COLO668 (cell line): ENCODE measurements around the gene GFRA4.

ENCODE experiments used
- DNase-seq: peaks from one replicate; lab custom pipeline; 2025; ENCODE audit not compliant: unreplicated experiment; lab: John Stamatoyannopoulos, UW

The GFRA4 gene

DNA sequence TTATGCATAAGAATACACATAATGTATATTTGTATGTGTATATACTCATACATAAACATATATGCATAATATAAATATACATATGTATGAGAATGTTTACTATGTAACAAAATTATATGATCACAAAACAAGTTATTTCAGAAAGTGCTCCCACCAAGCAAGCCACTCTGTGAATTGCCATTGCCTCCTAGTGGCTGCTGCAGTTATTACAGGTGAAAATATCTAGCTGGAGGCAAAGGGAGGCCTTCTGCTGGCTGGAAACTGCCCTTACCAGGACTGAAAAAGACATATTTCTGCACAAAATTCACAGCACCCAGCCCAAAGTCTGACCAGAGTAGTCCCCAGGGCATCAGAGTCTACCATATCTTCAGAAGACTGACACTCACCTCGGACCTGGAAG lies 33.0 kb upstream of the GFRA4 start:
- DNase-seq = no peak

DNA sequence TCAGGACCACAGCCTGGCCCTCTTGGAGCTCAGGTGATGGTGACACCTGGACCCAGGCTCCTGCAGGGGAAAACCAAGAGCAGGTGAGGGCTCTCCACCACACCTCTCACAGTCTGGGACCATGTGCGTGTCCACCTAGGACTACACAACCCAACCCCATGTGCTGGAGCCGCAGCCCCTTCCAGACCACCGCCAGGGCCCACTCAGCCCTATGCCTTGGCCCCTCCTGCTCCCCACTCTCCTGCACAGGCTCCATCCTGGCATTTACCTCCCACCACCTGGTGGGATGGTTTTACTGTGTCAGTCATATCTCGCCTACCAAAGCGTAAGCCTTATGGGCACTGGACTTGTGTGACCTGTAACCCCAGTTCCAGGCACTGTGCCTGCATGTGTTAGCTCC lies 31.7 kb upstream of the GFRA4 start:
- no peak for DNase-seq

DNA sequence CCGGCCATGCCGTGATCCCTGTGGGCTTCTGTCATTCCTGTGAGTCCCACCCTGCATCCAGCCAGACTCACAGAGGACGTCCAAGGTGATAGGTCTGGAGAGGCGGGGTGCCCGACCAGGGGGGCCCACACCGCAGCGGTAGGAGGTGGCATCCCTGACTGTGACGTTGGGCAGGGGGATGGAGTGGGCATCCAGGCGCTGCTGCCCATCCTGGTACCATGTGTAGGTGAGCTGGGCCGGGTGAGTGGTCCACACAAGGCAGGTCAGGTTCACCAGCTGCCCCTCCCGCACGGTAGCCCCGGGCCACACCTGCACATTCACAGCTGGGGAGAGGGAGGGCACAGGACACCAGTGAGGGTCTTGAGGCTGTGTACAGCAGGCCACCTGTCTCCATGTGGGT lies 30.2 kb upstream of the GFRA4 start:
- DNase-seq = no peak

DNA sequence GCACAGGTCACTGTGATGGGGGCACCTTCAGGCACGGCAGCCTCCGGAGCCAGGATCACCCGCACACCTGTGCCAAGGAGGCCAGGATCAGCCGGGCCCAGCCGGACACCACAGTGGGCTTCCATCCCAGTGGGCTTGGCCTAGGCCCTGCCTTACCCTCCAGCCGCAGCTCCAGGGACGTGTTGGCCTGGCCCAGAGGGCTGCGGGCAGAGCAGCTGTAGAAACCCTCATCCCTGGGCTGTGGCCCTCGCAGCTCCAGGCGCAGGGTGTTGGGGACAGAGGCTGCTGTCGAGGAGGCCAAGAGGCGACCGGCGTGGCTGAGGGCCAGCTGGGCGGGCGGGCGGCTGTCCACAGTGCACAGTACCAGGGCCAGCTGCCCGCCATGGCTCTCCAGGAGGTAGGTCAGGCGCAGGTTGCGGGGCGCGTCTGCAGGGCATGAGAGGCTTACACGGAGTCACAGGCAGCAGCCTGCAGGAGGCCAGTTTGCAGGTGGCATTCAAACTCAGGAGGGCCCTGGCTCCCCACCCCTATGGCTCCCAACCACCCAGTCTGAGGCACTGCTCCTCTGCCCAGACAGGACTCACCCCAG lies 29.6 kb upstream of the GFRA4 start:
- no peak for DNase-seq

DNA sequence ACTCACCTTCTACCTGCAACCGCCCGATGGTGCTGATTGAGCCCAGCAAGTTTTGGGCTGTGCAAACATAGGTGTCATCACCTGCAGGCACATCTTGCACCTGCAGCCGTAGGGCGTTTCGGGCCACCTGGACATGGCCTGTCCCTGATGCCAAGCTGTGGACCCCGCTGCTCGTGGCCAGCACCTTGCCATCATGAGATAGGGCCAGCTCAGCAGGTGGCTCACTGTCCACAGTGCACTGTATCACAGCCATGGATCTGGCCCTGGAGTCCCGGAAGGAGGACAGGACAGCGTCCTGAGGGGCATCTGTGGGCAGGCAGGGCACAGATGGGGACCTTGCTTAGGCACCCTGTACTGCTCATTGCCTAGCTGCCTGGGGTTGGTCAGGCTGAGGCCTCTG lies 28.7 kb upstream of the GFRA4 start:
- no peak for DNase-seq

DNA sequence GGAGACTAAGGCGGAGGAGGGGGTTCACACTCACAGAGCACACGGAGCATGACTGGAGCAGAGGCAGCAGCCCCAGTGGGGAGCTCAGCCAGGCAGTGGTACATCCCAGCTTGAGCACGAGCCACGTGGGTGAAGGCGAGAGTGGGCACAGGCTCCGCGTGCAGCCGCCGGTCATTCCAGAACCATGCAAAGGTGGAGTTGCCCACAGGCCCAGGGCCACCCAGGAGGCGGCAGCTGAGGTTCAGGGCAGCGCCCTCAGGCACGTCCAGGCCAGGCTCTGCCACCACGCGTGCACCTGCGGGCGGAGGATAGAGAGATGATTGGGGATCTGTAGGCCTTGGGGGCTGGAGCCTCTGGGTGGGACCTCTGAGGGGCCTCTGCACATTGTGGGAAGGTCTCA lies 28.1 kb upstream of the GFRA4 start:
- DNase-seq = no peak

DNA sequence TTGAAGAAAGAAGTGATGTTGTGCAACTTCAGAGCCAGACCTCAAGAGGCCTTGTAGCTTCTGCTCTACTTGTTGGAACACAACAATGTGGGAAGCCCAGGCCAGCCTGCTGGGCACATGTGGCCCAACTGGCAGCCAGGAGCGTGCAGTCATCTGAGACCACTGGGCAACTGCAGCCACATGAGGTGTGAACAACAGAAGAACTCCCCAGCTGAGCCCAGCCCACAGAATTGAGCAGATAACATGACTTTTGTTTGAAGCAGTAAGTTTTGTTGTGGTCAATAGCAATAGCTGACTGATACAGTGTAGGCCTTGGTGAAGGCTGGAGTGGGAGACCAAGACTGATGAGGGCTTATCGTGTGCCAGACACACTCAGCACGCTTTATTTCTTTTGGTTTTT lies 27.2 kb upstream of the GFRA4 start:
- no peak for DNase-seq

DNA sequence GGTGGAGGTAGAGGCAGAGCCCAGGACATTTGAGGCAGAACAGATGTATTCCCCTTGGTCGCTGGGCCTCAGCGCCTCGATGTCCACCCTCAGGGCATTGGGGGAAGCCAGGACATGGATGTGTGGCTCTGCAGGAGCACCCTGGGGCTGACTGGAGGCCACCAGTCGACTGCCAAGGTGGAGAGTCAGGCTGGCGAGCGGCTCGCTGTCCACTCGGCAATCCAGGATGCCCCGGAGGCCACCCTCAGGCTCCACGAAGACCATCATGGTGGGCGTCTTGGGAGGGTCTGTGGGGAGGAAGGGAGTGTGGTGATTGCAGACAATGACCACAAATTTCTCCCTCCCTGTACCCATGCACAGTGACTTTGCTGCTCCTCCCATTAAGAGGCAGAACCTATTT lies 26.8 kb upstream of the GFRA4 start:
- no peak for DNase-seq

DNA sequence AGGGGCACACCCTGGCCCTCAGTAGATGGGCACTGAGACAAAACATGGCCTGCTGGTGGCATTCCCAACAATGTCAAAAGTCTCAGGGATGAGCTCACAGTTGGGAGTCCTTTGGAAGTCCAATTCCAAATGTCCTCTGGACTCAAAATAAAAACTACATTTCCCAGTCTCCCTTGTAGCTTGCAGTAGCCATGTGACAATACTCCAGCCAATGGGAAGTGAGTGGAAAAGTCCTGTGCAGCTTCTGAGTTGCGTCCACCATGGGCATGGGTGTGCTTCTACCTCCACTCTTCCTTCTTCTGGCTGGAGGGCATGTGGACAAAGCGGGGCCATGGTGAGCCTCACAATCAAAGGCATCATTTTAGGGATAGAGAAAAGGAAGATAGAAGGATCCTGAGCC lies 24.5 kb upstream of the GFRA4 start:
- no peak for DNase-seq

DNA sequence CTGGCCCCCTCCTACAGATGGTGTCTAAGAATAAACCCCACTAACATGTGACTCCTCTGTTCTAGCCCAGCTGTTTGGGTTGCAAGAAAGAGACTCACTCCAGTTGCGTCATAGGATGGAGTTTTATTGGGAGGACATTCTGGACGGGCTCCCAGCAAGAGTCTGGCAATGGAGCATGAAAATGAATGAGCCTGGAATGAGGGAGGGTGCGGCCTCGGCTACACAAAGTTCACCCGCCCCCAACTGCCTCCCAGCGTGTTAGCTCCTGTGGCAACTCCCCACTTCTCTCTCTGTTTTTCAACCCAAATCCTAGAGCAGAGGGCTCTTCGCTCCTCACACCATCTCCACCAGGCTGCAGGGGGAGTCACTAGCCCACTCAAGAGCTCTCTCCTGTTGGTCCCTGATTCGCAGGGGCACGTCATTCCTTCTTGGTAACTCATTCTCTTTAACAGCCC lies 23.7 kb upstream of the GFRA4 start:
- DNase-seq = no peak

DNA sequence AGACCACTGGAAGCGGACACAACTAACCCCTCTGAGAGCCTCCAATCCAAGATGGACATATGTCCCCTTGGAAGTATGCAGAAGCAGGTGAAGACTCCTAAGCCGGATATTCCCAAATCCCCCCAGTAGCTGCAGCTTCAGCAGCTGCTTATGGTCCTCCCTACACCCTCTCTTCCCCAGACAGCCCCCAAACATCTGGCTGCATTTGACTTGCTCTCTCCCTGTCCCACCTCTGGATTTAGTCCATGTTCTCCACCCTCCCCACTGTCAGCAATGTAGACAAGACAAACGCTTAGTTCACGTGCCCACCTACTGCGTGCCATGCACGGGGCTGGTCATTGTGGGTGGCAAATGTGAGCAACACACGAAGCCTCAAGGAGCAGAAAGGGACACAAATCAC lies 23.2 kb upstream of the GFRA4 start:
- no peak for DNase-seq

DNA sequence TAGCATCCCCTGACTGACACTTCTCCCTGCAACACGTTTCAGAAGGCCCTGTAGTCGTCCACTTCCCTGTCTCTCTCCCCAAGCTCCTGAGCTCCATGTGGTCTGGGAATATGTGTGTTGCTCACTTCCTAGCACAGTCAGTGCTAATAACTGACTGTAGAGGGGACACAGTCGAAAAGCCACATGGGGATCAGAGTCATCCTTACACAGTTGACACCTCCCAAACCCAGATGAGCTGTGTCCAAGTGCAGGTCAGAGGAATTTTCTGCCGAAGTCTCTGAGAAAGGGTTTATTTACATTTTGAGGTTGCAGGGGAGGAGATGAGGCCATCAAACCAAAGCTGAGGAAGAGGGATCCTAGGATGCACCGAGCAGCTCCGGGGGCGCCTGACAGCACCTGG lies 22.1 kb upstream of the GFRA4 start:
- DNase-seq = no peak

DNA sequence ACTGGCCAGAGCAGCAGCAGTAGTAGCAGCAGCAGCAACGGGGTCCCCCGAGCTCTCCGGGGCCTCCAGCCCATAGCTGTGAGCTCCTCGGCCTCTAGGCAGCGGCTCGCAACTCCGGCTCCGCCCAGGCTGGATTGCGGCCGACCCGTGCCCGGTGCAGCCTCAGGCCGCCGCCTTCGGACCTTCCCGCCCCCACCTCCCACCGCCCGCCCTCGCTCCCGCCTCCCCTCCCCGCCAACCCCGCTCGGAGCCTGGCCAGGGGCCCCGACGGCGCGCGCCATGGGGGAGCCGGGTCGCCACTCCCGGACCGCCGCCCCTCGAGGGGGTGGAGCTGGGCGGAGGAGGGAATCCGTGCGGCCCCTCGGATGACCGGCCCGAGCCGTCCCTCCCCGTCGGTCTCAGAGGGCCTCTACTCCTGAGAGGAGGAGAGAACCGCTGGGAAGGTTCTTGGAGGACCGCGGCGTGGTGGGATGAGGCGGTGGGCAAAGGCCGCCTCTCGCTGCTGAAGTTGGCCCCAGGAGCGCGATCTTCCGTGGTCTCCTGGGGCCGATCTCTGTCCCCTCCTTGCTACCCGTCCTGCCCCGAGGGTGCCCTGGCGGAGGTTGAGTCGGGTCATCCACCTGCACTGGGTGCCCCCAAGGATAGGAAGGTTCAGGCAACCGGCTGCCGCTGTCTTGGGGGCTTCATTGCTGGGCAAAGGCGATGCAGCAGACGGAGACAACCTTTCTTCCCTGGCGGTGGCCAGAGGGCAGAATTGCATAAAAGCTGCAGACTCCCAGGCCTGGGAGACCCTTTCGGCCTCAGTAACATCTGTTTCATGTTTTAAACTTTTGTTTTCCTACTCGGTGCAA lies 19.0 kb upstream of the GFRA4 start, which contains the start of gene ADAM33:
TSS of gene ADAM33 (minus strand) at position 80 of the 851 bp plus-strand sequence. CDS start at position 74, 6 bp downstream.
- no peak for DNase-seq

DNA sequence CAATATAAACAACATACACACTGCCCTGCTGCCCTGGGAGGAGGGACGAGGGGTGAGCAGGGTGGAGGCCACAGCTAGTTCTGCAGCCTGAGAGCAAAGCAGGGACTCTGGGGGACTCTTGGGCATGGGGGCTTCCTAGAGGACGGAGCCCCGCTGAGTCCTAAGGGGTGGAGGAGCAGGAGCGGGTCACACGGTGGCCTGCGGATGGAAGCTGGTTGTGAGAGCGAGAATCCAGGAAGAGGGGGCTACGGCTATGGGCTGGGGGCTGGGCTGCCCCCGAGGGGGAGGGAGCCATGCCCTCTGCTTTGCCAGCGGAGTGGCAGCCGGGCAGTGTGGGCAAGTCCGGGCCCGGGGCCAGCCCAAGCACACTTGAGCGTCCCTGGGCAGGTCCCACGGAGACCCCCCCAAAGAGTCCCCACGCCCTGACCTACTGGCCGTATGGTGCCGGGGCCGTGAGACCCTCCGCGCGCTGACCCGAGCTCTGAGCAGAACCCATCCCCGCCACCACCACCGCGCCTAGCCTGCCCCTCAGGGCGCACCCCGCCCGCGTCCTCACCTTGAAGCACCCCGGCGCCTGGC lies 18.2 kb upstream of the GFRA4 start:
- DNase-seq = no peak

DNA sequence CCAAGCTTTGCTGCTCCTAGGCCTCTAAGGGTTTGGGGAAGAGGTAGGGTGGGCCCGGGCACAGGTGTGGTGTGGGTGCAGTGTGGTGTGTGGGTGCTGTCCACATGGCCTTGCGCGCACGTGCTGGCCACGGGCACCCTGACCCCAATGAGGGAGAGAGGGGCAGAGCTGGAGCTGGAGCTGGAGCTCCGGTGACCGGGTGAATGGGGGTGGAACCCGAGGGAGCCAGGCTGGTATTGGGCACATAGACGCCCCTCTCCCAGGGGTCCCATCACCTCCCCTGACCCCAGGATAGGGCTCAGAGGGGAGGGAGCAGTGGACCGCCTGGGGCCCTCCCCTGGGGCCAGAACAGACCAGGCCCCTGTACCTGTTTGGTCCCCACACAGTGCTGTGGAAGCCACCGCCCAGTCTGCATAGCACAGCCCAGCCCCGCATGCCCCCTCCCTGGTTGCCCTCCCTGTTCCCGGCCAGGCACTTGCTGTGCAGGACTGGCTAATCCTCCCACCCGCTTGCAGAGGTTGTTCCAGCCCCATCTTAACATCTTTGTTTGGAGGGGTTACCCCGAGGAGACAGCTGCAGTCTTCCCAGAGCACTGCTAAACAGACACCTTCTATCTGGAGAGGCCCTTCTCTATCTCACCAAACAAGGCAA lies 17.6 kb upstream of the GFRA4 start:
- no peak for DNase-seq

DNA sequence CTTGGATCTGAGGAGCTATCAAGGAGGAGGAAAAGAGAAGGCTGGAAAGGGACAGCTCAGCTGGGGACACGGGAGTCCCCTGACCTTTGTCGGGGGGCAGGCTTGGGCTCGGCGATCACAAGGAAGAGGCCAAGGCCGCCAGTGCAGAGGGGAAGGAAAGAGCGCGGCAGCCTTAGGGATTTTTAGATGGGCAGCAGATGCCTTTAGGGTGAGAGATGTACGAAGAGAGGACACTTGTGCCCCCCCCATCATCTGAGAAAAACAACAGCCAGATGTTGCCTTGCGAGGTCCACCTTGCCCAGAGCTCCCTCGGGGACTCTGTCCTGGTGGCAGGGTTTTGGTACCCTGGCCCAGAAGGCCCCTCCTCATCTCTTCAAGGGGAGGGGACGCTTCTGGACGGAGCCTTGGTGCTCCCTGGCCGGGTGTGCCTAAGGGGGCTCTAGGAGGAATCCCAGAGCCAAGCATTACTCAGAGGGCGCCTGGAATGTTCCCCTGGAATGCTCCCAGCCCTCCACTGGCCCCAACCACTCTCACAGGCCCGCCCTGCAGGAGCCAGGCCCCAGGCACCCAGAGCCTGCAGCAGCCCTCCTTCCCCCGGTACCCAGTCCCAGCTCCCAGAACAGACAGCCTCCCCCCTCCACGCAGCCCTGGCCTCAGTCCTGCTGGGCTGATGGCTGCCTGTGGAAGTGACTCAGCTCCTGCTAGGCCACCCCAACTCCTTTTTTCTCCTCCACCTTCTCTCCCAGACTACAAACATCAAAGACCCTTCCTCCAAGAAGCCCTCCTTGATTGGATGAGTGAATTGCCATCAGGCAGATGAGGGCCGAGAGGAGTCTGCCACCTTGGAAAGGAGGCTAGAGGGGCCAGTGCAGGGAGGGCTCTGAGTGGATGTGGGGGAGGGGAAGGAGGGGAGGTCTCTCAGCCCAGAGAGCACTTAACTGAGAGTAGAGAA lies 16.8 kb upstream of the GFRA4 start:
- DNase-seq = no peak

DNA sequence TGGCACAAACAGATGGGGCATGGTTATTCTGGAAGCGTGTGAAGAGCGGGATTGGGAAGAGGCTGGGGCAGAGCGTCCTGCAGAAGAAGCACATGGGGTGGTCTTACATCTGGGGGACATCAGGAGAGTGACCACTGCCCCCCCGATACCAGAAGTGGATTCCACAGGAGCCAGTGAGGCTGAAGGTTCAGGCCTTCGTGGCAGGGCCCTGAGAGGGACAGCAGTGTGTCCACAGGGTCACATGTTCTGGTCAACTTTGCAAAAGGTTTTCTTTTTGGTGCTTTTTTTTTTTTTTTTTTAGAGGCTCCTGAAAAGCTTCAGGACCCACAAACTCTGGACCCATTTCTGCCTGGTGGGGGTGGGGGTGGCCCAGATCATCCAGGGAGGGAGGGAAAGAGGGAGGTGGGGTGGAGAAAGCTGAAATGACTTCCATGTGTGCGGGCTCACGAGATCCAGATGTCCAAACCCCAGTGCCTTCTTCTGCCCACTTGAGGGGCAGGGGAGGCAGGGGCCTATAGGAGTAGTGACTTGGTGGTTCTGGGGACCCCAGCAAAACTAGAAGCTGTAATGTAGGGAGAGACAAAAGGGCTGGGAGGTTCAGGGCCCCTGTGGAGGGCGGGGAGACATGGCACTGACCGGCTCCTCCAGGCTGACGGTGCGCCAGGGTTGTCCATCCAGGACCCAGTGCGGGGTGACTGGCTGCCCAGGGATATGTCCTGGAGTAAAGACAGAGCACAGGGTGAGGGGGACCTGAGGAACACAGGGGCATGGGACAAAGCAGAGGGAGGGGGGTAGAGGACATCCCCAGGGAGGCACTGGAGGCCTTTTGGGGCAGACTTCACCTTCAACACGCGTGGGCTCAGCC lies 15.9 kb upstream of the GFRA4 start:
- no peak for DNase-seq

DNA sequence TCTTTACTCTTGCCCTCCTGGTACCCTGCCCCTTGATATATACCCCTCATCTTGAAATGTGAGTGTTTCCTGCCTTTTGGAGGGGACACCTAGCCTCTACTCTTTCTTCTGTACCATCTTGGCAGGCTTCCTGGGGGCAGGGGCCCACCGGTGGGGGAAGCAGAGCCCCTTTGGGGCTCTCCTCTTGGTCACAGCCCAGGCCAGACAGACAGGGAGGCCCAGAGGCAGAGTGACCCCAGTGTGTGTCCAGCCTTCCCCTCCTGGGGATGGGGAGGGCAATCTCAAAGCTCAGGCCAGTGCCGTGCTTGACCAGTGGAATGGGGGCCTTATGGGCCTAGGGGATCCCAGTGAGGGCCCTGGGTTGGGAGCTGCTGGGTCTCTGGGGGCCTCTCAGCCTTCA lies 15.0 kb upstream of the GFRA4 start:
- no peak for DNase-seq

DNA sequence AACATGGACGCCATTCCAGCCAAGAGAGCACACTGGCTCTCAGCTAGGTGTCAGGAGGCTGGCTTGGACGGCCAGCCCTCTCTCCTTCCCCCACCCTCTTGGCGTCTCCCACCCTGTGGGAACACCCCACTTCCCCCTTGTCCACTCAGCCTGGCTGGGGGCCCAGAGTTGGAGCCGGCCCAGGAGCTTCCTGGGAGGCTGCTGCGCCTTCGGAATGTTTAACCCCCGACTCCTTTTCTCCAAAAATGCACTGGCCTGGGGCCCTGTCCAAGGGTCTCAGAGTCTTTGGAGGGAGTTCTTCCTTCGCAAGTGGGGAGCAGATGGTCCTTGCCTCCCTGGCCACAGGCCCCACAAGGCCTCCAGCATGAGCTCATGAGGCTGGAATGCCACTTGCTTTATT lies 14.5 kb upstream of the GFRA4 start:
- DNase-seq = no peak
